Loucy (cell line): ENCODE data around the gene KRTAP10-5.

Source experiments
- H2AFZ ChIP-seq: fragments of 200-600 bp; sonication (generic); 2 replicates; pipeline ENCODE4 v1.6.0; 2016; ENCODE audit warnings: antibody characterized with exemption, mild to moderate bottlenecking, low read length, moderate library complexity
- H3F3A ChIP-seq: fragments of 200-600 bp; 2 replicates; pipeline ENCODE4 v1.6.0; 2016; ENCODE audit warnings: antibody characterized with exemption, low read depth, mild to moderate bottlenecking
- H3K27me3 ChIP-seq: fragments of 200-600 bp; sonication (generic); 2 replicates; pipeline ENCODE4 v1.6.1; 2014; ENCODE audit warnings: low read length, mild to moderate bottlenecking; ENCODE audit not compliant: insufficient read depth, poor library complexity, severe bottlenecking
- H3K36me3 ChIP-seq: fragments of 200-600 bp; sonication (generic); 2 replicates; pipeline ENCODE4 v1.6.1; 2016; ENCODE audit warnings: low read length; ENCODE audit not compliant: insufficient read depth
- H3K4me1 ChIP-seq: fragments of 200-600 bp; sonication (generic); 2 replicates; pipeline ENCODE4 v1.5.1; 2014; ENCODE audit warnings: low read length, mild to moderate bottlenecking; ENCODE audit not compliant: insufficient read depth, poor library complexity, severe bottlenecking
- H3K4me2 ChIP-seq: fragments of 200-600 bp; sonication (generic); 2 replicates; pipeline ENCODE4 v1.6.0; 2014; ENCODE audit warnings: antibody characterized with exemption, low read length, low read depth, mild to moderate bottlenecking; ENCODE audit not compliant: poor library complexity, severe bottlenecking
- H3K4me3 ChIP-seq: fragments of 200-600 bp; sonication (generic); 2 replicates; pipeline ENCODE4 v1.5.1; 2014; ENCODE audit warnings: low read length, mild to moderate bottlenecking, mixed read lengths; ENCODE audit not compliant: poor library complexity, severe bottlenecking
- H3K79me2 ChIP-seq: fragments of 200-600 bp; sonication (generic); 2 replicates; pipeline ENCODE4 v1.6.1; 2014; ENCODE audit warnings: low read length; ENCODE audit not compliant: insufficient read depth
- H3K9ac ChIP-seq: fragments of 200-600 bp; sonication (generic); 2 replicates; pipeline ENCODE4 v1.6.0; 2014; ENCODE audit warnings: mild to moderate bottlenecking, low read depth, low read length, moderate library complexity; ENCODE audit not compliant: poor library complexity, severe bottlenecking
- H3K9me2 ChIP-seq: fragments of 200-600 bp; sonication (generic); replicated peaks from 2 replicates; pipeline ENCODE4 v1.6.1; 2016; ENCODE audit warnings: low read depth, low read length, mixed read lengths
- H3K9me3 ChIP-seq: fragments of 200-600 bp; sonication (generic); 2 replicates; pipeline ENCODE4 v1.6.1; 2014; ENCODE audit warnings: mild to moderate bottlenecking, antibody characterized with exemption, low read length, low read depth; ENCODE audit not compliant: insufficient read depth
- H4K20me1 ChIP-seq: fragments of 200-600 bp; sonication (generic); 2 replicates; pipeline ENCODE4 v1.6.0; 2014; ENCODE audit warnings: antibody characterized with exemption, low read length, mild to moderate bottlenecking; ENCODE audit not compliant: insufficient read depth, poor library complexity, severe bottlenecking
- EZH2phosphoT487 ChIP-seq: fragments of 200-600 bp; IDR thresholded peaks from 2 replicates; pipeline ENCODE4 v1.6.1; 2018; ENCODE audit warnings: antibody characterized with exemption, mild to moderate bottlenecking, moderate library complexity, borderline replicate concordance
- TF ChIP-seq, protein P1 (sequence below): fragments of 200-600 bp; sonication (generic); conservative IDR thresholded peaks from 2 replicates; pipeline ENCODE4 v1.5.1; 2014; ENCODE audit warnings: mild to moderate bottlenecking, antibody characterized with exemption, low read length

KRTAP10-5 gene

DNA sequence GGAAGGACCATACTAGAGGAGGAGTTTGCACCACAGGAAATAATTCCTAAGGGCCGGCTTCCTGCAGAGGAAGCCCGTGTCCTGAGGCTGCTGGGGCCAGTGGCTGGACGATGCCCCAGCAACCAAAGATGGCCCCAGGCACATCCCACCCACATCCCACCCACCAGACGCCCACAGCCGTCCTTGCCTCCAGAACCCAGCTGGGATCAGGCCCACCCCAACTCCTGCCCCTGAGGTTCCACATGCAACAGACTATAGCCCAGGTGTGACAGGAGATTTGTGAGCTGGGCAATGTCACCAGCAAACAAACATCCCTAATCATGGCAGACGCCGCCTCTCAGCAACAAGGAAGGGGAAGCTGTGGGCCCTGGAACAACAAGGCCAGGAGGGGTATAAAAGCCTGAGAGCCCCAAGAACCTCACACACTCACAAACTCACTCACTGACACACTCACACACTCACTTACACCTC is 46.3 kb upstream of the KRTAP10-5 start, which contains the start of gene KRTAP10-9:
KRTAP10-9 (plus strand) TSS at position 421 of the 471 bp plus-strand sequence. CDS start 79 bp downstream, outside the sequence.
- Histone ChIP-seq H3K4me1 (no peaks in the 10 kb centered on the region), H3K9ac (no peak within 1 kb of the TSS), H3K27me3 (no peaks in the 10 kb centered on the region), H3K4me2 (no peak within 1 kb of the TSS), H2AFZ (no peak within 1 kb of the TSS), H3K9me3 (peaks cover 19% of the 10 kb centered on the region; the same call in 1 of the 2 replicates), H3F3A (no peaks in the 10 kb centered on the region), H3K36me3 (no peaks in the 10 kb centered on the region), H3K9me2 (no peaks in the 10 kb centered on the region), H3K4me3 (no peak within 1 kb of the TSS), H4K20me1 (no peaks in the 10 kb centered on the region), H3K79me2 (no peaks in the 10 kb centered on the region)
- TF ChIP-seq, protein P1, sequence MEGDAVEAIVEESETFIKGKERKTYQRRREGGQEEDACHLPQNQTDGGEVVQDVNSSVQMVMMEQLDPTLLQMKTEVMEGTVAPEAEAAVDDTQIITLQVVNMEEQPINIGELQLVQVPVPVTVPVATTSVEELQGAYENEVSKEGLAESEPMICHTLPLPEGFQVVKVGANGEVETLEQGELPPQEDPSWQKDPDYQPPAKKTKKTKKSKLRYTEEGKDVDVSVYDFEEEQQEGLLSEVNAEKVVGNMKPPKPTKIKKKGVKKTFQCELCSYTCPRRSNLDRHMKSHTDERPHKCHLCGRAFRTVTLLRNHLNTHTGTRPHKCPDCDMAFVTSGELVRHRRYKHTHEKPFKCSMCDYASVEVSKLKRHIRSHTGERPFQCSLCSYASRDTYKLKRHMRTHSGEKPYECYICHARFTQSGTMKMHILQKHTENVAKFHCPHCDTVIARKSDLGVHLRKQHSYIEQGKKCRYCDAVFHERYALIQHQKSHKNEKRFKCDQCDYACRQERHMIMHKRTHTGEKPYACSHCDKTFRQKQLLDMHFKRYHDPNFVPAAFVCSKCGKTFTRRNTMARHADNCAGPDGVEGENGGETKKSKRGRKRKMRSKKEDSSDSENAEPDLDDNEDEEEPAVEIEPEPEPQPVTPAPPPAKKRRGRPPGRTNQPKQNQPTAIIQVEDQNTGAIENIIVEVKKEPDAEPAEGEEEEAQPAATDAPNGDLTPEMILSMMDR, result no peak
- no peak for TF ChIP-seq EZH2phosphoT487

DNA sequence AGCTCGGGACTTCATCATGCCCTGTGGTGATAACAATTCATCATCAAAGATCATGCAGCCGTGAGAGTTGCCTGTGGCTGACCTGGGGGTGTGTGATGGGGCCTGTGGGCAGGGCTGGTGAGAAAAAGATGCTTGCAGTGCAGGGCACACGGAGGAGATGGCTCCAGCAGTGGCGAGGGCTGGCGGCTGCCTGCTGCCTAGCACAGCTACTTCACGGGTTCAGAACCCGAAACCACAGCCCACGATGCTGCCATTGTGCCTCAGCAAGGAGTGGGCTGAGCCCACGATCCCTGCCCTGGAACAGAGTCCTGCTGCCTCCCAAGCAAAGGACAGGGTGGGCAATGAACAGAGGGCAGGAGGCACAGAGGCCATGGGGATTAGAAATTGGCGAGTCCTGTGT is 45.9 kb upstream of the KRTAP10-5 start:
- H3K9ac ChIP-seq, result no peak overlapping the region
- peaks cover 19% of the 10 kb centered on the region; the same call in 1 of the 2 replicates for H3K9me3 ChIP-seq
- H3K4me3 ChIP-seq, result no peak overlapping the region
- no peaks in the 10 kb centered on the region for H3F3A ChIP-seq
- TF ChIP-seq, protein P1, result no peak
- TF ChIP-seq EZH2phosphoT487, result no peak
- H3K9me2 ChIP-seq, result no peaks in the 10 kb centered on the region
- H2AFZ ChIP-seq, result no peak overlapping the region
- H3K79me2 ChIP-seq, result no peaks in the 10 kb centered on the region
- no peak overlapping the region for H3K4me2 ChIP-seq
- H3K36me3 ChIP-seq, result no peaks in the 10 kb centered on the region
- no peaks in the 10 kb centered on the region for H4K20me1 ChIP-seq
- H3K27me3 ChIP-seq, result no peaks in the 10 kb centered on the region
- no peaks in the 10 kb centered on the region for H3K4me1 ChIP-seq

DNA sequence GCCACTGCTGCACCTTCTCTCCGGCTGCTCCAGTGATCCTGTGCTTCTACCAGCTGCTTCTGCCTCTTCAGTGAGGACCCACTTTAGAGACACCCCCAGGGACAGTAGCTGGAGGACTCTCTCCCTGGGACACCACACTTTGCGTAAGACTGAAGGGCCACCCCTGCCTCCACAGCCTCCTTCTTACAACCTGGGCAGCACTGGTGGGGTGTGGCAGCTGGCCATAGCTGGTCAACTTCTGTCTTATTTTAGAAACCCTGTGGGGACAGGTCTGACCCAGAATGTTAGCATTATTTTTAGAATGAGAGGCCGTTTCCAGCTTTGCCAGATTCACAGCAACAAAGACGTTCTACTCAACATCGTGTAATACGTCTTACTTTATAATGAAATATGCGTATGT is 45.4 kb upstream of the KRTAP10-5 start:
- H3K36me3 ChIP-seq, result no peaks in the 10 kb centered on the region
- peaks cover 17% of the 10 kb centered on the region; the same call in 1 of the 2 replicates for H3K9me3 ChIP-seq
- no peaks in the 10 kb centered on the region for H4K20me1 ChIP-seq
- no peak overlapping the region for H2AFZ ChIP-seq
- H3K9me2 ChIP-seq, result no peaks in the 10 kb centered on the region
- H3K4me3 ChIP-seq, result no peak overlapping the region
- no peaks in the 10 kb centered on the region for H3K79me2 ChIP-seq
- no peak overlapping the region for H3K4me2 ChIP-seq
- H3K4me1 ChIP-seq, result no peaks in the 10 kb centered on the region
- H3K27me3 ChIP-seq, result no peaks in the 10 kb centered on the region
- no peaks in the 10 kb centered on the region for H3F3A ChIP-seq
- TF ChIP-seq, protein P1, result no peak
- no peak for TF ChIP-seq EZH2phosphoT487
- H3K9ac ChIP-seq, result no peak overlapping the region
